Measurements from ENCODE around the gene SHISA7. TPM values are rescaled to one million over a fixed set of nuclear protein-coding genes. Genes with fewer than 3 reads are reported as not detected.

SHISA7 gene
- total RNA-seq, 4 donors from 2014 or later = not detected

- 96 to 97% methylated on average over 5 of the region's 5 CpGs for WGBS, 2 donors
- intact Hi-C loops (cut with DNase I) = no loop called here
Observed at GRCh38 chr19:55382013-55382412, 61.1 kb downstream of the SHISA7 start.

GRCh38 chr19:55379174-55379573, 63.9 kb downstream of the SHISA7 start:
- Histone ChIP-seq H3K9me3 (no peaks in the 10 kb centered on the region), H3K36me3 (no peaks in the 10 kb centered on the region), H3K4me3 (no peak overlapping the region), H3K4me1 (peaks cover 2 to 39% (median 8%) of the 10 kb centered on the region in 3 donors), H3K27ac (no peak overlapping the region), H3K27me3 (peaks cover 0 to 40% (median 4%) of the 10 kb centered on the region in 4 donors)
- intact Hi-C loops (cut with DNase I) = loop anchor here (10.0 kb wide), 1 partner anchor 74 kb away; no protein-coding TSS in a partner anchor
- whole genome bisulfite sequencing, 2 donors = 17 to 66% methylated on average over 2 to 5 of the region's 11 CpGs
- TF ChIP-seq CTCF (IDR thresholded peaks at IDR 0.05) (no peak), POLR2A (IDR thresholded peaks at IDR 0.05) (no peak)
- no peak for DNase-seq

More at GRCh38 chr19:55382013-55382412, 61.1 kb downstream of the SHISA7 start:
- H3K27ac ChIP-seq = no peak overlapping the region
- H3K4me1 ChIP-seq = peaks cover 15 to 41% (median 19%) of the 10 kb centered on the region in 3 donors
- no peaks in the 10 kb centered on the region for H3K9me3 ChIP-seq
- H3K27me3 ChIP-seq = peaks cover 0 to 11% (median 0%) of the 10 kb centered on the region in 4 donors
- H3K4me3 ChIP-seq = no peak overlapping the region
- no peak for DNase-seq
- peaks cover 0 to 7% (median 0%) of the 10 kb centered on the region in 3 donors for H3K36me3 ChIP-seq
- TF ChIP-seq POLR2A (IDR thresholded peaks at IDR 0.05) (no peak), CTCF (IDR thresholded peaks at IDR 0.05) (no peak)

Other genes starting within 250 kb of the SHISA7 start
- gene PTPRH, start 233.8 kb downstream of the SHISA7 start, total RNA-seq = 1 to 10 TPM in 3 of 4 donors, under 1 TPM in 1; 0.57 to 2.0 (median 1.3) TPM
- 1 to 10 TPM in 3 of 4 donors, not detected in 1; 1.1 to 3.6 (median 2.2) TPM for gene TMEM86B, start 214.5 kb downstream of the SHISA7 start, total RNA-seq
- 10 to 100 TPM; 30.6 to 59.2 (median 47.4) TPM for gene PPP6R1, start 184.3 kb downstream of the SHISA7 start, total RNA-seq
- 10 to 100 TPM; 27.1 to 40.7 (median 32.4) TPM for gene HSPBP1, start 163.2 kb downstream of the SHISA7 start, total RNA-seq
- 1 to 10 TPM in 1 of 4 donors, under 1 TPM in 1, not detected in 2; 0.73 to 1.1 TPM for gene BRSK1, start 159.3 kb downstream of the SHISA7 start, total RNA-seq
- gene TMEM150B, start 118.0 kb downstream of the SHISA7 start, total RNA-seq = 1 to 10 TPM in 1 of 4 donors, not detected in 3; 1.7 TPM
- gene KMT5C, start 103.4 kb downstream of the SHISA7 start, total RNA-seq = 1 to 10 TPM; 5.3 to 9.9 (median 8.2) TPM
- gene COX6B2, start 88.6 kb downstream of the SHISA7 start, total RNA-seq = 1 to 10 TPM in 1 of 4 donors, under 1 TPM in 2, not detected in 1; 0.66 to 1.4 (median 0.95) TPM
- gene GARIN5B, start 80.0 kb downstream of the SHISA7 start, total RNA-seq = not detected
- gene IL11, start 72.8 kb downstream of the SHISA7 start, total RNA-seq = not detected
- not detected for gene TMEM190, start 66.5 kb downstream of the SHISA7 start, total RNA-seq
- 10 to 100 TPM; 11.9 to 41.8 (median 27.1) TPM for gene TMEM238, start 59.0 kb downstream of the SHISA7 start, total RNA-seq
- 100 to 1,000 TPM; 395 to 866 (median 753) TPM for gene RPL28, start 57.4 kb downstream of the SHISA7 start, total RNA-seq
- 10 to 100 TPM; 15.6 to 41.4 (median 31.2) TPM for gene UBE2S, start 35.5 kb downstream of the SHISA7 start, total RNA-seq
- gene ISOC2, start 18.3 kb upstream of the SHISA7 start, total RNA-seq = 10 to 100 TPM; 60.5 to 98.1 (median 78.7) TPM
- gene C19orf85, start 21.5 kb upstream of the SHISA7 start, total RNA-seq = not detected
- 10 to 100 TPM in 1 of 4 donors, 1 to 10 TPM in 3; 4.4 to 22.0 (median 6.8) TPM for gene ZNF628, start 33.3 kb upstream of the SHISA7 start, total RNA-seq
- gene NAT14, start 41.9 kb upstream of the SHISA7 start, total RNA-seq = 1 to 10 TPM; 1.3 to 4.3 (median 2.9) TPM
- gene SSC5D, start 45.1 kb upstream of the SHISA7 start, total RNA-seq = 1 to 10 TPM in 1 of 4 donors, under 1 TPM in 3; 0.40 to 5.0 (median 0.68) TPM
- not detected for gene SBK2, start 93.8 kb upstream of the SHISA7 start, total RNA-seq
- 1 to 10 TPM in 1 of 4 donors, under 1 TPM in 1, not detected in 2; 0.22 to 1.0 TPM for gene SBK3, start 102.2 kb upstream of the SHISA7 start, total RNA-seq
- 1 to 10 TPM in 3 of 4 donors, under 1 TPM in 1; 0.75 to 3.0 (median 2.2) TPM for gene ZNF579, start 137.5 kb upstream of the SHISA7 start, total RNA-seq
- 10 to 100 TPM in 1 of 4 donors, 1 to 10 TPM in 3; 5.8 to 12.7 (median 7.9) TPM for gene FIZ1, start 156.2 kb upstream of the SHISA7 start, total RNA-seq
- 10 to 100 TPM; 17.7 to 25.9 (median 22.9) TPM for gene ZNF524, start 157.0 kb upstream of the SHISA7 start, total RNA-seq
- gene ZNF865, start 162.3 kb upstream of the SHISA7 start, total RNA-seq = 1 to 10 TPM; 2.7 to 5.3 (median 3.3) TPM
- 1 to 10 TPM; 2.9 to 6.9 (median 4.4) TPM for gene ZNF784, start 181.3 kb upstream of the SHISA7 start, total RNA-seq
- gene ZNF580, start 197.7 kb upstream of the SHISA7 start, total RNA-seq = 10 to 100 TPM in 3 of 4 donors, 1 to 10 TPM in 1; 8.8 to 19.1 (median 12.9) TPM
- gene ZNF581, start 200.3 kb upstream of the SHISA7 start, total RNA-seq = 10 to 100 TPM; 11.8 to 20.2 (median 14.0) TPM
- gene CCDC106, start 204.9 kb upstream of the SHISA7 start, total RNA-seq = 1 to 10 TPM; 2.4 to 7.2 (median 4.6) TPM
- 100 to 1,000 TPM in 2 of 4 donors, 10 to 100 TPM in 2; 85.0 to 112 (median 99.7) TPM for gene U2AF2, start 211.7 kb upstream of the SHISA7 start, total RNA-seq
- 100 to 1,000 TPM in 1 of 4 donors, 10 to 100 TPM in 3; 52.1 to 168 (median 77.4) TPM for gene EPN1, start 231.9 kb upstream of the SHISA7 start, total RNA-seq

All from esophagus squamous epithelium (tissue), 5 donors.